Glutamatergic neuron (in vitro differentiated cells): ENCODE results near the gene NAA25. TPM values are rescaled to one million over a fixed set of nuclear protein-coding genes. Genes with fewer than 3 reads are reported as not detected.

Experiments
- DNase-seq: peaks from one replicate; pipeline ENCODE4 v3.0.0; 2022
- H3K27ac Mint-ChIP-seq: one replicate; pipeline ENCODE4 v1.8.0; 2020; ENCODE audit warnings: mild to moderate bottlenecking, mixed read lengths, inconsistent platforms; ENCODE audit not compliant: unreplicated experiment
- H3K27me3 Mint-ChIP-seq: one replicate; pipeline ENCODE4 v1.8.0; 2020; ENCODE audit warnings: mild to moderate bottlenecking, moderate library complexity, mixed read lengths, inconsistent platforms; ENCODE audit not compliant: unreplicated experiment
- H3K36me3 Mint-ChIP-seq: one replicate; pipeline ENCODE4 v1.8.0; 2020; ENCODE audit warnings: mild to moderate bottlenecking, mixed read lengths, inconsistent platforms; ENCODE audit not compliant: unreplicated experiment
- H3K4me1 Mint-ChIP-seq: one replicate; pipeline ENCODE4 v1.8.0; 2020; ENCODE audit warnings: mild to moderate bottlenecking, low read depth, mixed read lengths, inconsistent platforms; ENCODE audit not compliant: unreplicated experiment
- H3K4me3 Mint-ChIP-seq: one replicate; pipeline ENCODE4 v1.8.0; 2020; ENCODE audit warnings: mild to moderate bottlenecking, mixed read lengths, inconsistent platforms; ENCODE audit not compliant: unreplicated experiment
- H3K9me3 Mint-ChIP-seq: one replicate; pipeline ENCODE4 v1.8.0; 2020; ENCODE audit warnings: mild to moderate bottlenecking, moderate library complexity, mixed read lengths, inconsistent platforms; ENCODE audit not compliant: unreplicated experiment
- total RNA-seq: library from RNA; stranded (reverse); fragmentation: NEBNext Ultra II Directional; extraction: Animal tissue kit (Norgen Biotek cat#: 25700); gene quantifications from one replicate; pipeline ENCODE4 v1.2.1, GENCODE V29; 2021; ENCODE audit not compliant: unreplicated experiment
- TF ChIP-seq, protein P1 (sequence below): fragments of 200-600 bp; sonication (generic); IDR thresholded peaks from one replicate; pipeline ENCODE4 v1.5.0; 2021; ENCODE audit not compliant: partially characterized antibody, unreplicated experiment

NAA25 gene
- total RNA-seq, 1 donor from 2014 or later, result 34.8 TPM

DNA sequence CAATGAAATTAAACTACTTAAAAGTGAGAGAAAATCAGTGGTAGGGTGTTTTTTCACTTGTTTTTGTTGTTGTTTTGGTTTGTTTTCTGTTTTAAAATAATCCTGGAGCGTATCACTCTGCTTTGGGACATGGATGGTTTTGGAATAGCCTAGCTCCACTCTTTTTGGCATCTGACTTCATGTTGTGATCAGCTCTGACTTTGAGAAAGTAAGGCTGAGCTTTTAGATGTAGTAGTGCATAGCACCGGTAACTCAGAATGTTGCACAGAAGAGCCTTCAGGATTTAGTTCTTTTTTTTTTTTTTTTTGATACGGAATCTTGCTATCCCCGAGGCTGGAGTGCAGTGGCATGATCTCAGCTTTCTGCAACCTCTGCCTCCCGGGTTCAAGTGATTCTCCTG is 24.8 kb upstream of the NAA25 start:
- H3K36me3 Mint-ChIP-seq, result no peaks in the 10 kb centered on the region
- no peak overlapping the region for H3K4me3 Mint-ChIP-seq
- TF ChIP-seq, protein P1, sequence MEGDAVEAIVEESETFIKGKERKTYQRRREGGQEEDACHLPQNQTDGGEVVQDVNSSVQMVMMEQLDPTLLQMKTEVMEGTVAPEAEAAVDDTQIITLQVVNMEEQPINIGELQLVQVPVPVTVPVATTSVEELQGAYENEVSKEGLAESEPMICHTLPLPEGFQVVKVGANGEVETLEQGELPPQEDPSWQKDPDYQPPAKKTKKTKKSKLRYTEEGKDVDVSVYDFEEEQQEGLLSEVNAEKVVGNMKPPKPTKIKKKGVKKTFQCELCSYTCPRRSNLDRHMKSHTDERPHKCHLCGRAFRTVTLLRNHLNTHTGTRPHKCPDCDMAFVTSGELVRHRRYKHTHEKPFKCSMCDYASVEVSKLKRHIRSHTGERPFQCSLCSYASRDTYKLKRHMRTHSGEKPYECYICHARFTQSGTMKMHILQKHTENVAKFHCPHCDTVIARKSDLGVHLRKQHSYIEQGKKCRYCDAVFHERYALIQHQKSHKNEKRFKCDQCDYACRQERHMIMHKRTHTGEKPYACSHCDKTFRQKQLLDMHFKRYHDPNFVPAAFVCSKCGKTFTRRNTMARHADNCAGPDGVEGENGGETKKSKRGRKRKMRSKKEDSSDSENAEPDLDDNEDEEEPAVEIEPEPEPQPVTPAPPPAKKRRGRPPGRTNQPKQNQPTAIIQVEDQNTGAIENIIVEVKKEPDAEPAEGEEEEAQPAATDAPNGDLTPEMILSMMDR, result no peak
- no peak overlapping the region for H3K27ac Mint-ChIP-seq
- no peaks in the 10 kb centered on the region for H3K4me1 Mint-ChIP-seq
- no peaks in the 10 kb centered on the region for H3K27me3 Mint-ChIP-seq
- H3K9me3 Mint-ChIP-seq, result no peaks in the 10 kb centered on the region
- no peak for DNase-seq

- Mint-ChIP-seq H3K27ac (no peak overlapping the region), H3K4me3 (no peak overlapping the region), H3K27me3 (no peaks in the 10 kb centered on the region), H3K4me1 (peaks cover 3% of the 10 kb centered on the region), H3K36me3 (no peaks in the 10 kb centered on the region), H3K9me3 (peaks cover 3% of the 10 kb centered on the region)
- DNase-seq, result no peak
- TF ChIP-seq, protein P1, result no peak
Measured at GRCh38 chr12:112131686-112132085, 23.1 kb upstream of the NAA25 start.

DNA sequence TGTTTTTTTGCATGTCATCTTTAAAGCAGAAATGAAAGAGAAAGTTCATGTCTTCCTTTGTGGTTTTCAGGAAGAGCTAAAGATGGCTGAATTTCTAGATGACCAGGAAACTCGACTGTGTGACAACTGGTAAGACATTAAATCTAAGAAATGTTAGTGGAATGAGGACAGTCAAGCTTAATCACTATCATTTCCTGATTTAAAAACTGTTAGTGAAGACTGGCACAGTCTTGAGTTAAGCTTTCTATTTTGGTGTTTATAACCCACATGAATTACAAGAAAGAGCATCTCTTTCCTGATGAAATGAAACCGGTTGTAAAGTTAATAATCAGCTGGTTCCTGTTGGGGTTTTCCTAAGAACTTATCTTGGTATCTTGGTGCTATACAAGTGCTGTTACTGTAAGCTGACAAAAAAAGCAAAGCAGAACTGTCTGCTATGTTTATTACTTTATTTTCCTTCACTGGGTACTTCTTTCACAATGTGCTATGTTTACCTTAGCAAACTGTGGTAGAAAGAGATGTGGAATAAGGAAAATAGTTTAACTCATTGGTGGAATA is 21.9 kb upstream of the NAA25 start:
- Mint-ChIP-seq H3K9me3 (peaks cover 3% of the 10 kb centered on the region), H3K36me3 (no peaks in the 10 kb centered on the region), H3K4me1 (peaks cover 3% of the 10 kb centered on the region), H3K27me3 (no peaks in the 10 kb centered on the region), H3K27ac (no peak overlapping the region), H3K4me3 (no peak overlapping the region)
- TF ChIP-seq, protein P1, result no peak
- DNase-seq, result no peak

- TF ChIP-seq, protein P1, result no peak
- peaks cover 3% of the 10 kb centered on the region for H3K4me1 Mint-ChIP-seq
- H3K9me3 Mint-ChIP-seq, result peaks cover 3% of the 10 kb centered on the region
Measured at GRCh38 chr12:112126911-112127310, 18.3 kb upstream of the NAA25 start.

GRCh38 chr12:112126000-112126438 is 17.4 kb upstream of the NAA25 start:
- peak overlapping the region; percentile 55 for H3K27ac Mint-ChIP-seq
- no peaks in the 10 kb centered on the region for H3K36me3 Mint-ChIP-seq
- DNase-seq, result no peak
- peaks cover 3% of the 10 kb centered on the region for H3K4me1 Mint-ChIP-seq
- peaks cover 3% of the 10 kb centered on the region for H3K9me3 Mint-ChIP-seq
- no peaks in the 10 kb centered on the region for H3K27me3 Mint-ChIP-seq
- TF ChIP-seq, protein P1, result no peak
- H3K4me3 Mint-ChIP-seq, result peak overlapping the region; percentile 87

More at GRCh38 chr12:112126911-112127310, 18.3 kb upstream of the NAA25 start:
- H3K4me3 Mint-ChIP-seq, result peak overlapping the region; percentile 87
- DNase-seq, result no peak
- H3K27me3 Mint-ChIP-seq, result no peaks in the 10 kb centered on the region
- H3K36me3 Mint-ChIP-seq, result no peaks in the 10 kb centered on the region
- no peak overlapping the region for H3K27ac Mint-ChIP-seq
